ENCODE data around the gene CADPS2. TPM values are rescaled to one million over a fixed set of nuclear protein-coding genes. Genes with fewer than 3 reads are reported as not detected.

Gene CADPS2
- polyA plus RNA-seq, 1 donor (not counting 4 experiments of a cell fraction or from before 2014, with no cell fraction given): 0.35 TPM

- dilution Hi-C loops (cut with MboI; ENCODE audit: extremely low pct_ligation_motif_present, low sequenced_read_pairs): no loop called here
- no peak overlapping the region for H3K27ac ChIP-seq (ENCODE audit: control insufficient read depth, insufficient read depth, low read length)
- no peaks in the 10 kb centered on the region for H3K79me2 ChIP-seq (ENCODE audit: control insufficient read depth, insufficient read depth, low read length)
- no peak overlapping the region for H3K9ac ChIP-seq (ENCODE audit: control insufficient read depth, extremely low read depth, insufficient read depth, low read length)
- FAIRE-seq: no peak
- H3K27me3 ChIP-seq (ENCODE audit: control insufficient read depth, extremely low read depth, insufficient read depth, low read length): no peaks in the 10 kb centered on the region
- H3K36me3 ChIP-seq (ENCODE audit: control insufficient read depth in 2 of 2, extremely low read depth in 1 of 2, insufficient read depth in 2 of 2, low read length in 2 of 2): no peaks in the 10 kb centered on the region
- H3K4me2 ChIP-seq (ENCODE audit: control insufficient read depth, extremely low read depth, insufficient read depth, low read depth, low read length): no peak overlapping the region
- no peaks in the 10 kb centered on the region for H3K9me3 ChIP-seq (ENCODE audit: control insufficient read depth, low read depth, low read length)
- H3K4me1 ChIP-seq (ENCODE audit: control insufficient read depth, extremely low read depth, insufficient read depth, low read length): no peaks in the 10 kb centered on the region
- no peaks in the 10 kb centered on the region for H3K9me1 ChIP-seq (ENCODE audit: control insufficient read depth, extremely low read depth, insufficient read depth, low read length)
- no peak overlapping the region for H3K4me3 ChIP-seq (ENCODE audit: control insufficient read depth in 2 of 3, extremely low read depth in 1 of 3, insufficient read depth in 2 of 3, low read depth in 1 of 3, low read length in 3 of 3)
- no peak for TF ChIP-seq EZH2 (IDR thresholded peaks at IDR 0.05; ENCODE audit: low read length)
- no peak for TF ChIP-seq CTCF (optimal IDR thresholded peaks at IDR 0.05 in 1 of 3, IDR thresholded peaks at IDR 0.05 in 1 of 3, conservative IDR thresholded peaks at IDR 0.05 in 1 of 3; ENCODE audit: extremely low read depth in 1 of 3, insufficient read depth in 2 of 3, low read length in 3 of 3)
- H4K20me1 ChIP-seq (ENCODE audit: control insufficient read depth, extremely low read depth, insufficient read depth, low read length): no peaks in the 10 kb centered on the region
- H2AFZ ChIP-seq (ENCODE audit: control insufficient read depth, low read length): no peak overlapping the region
- no peak for DNase-seq (ENCODE audit: low read depth, low spot score)
Observed at GRCh38 chr7:122383934-122384333, 502.3 kb downstream of the CADPS2 start.

GRCh38 chr7:122380992-122381391 lies 505.3 kb downstream of the CADPS2 start:
- H3K79me2 ChIP-seq (ENCODE audit: control insufficient read depth, insufficient read depth, low read length): no peaks in the 10 kb centered on the region
- H3K4me3 ChIP-seq (ENCODE audit: control insufficient read depth in 2 of 3, extremely low read depth in 1 of 3, insufficient read depth in 2 of 3, low read depth in 1 of 3, low read length in 3 of 3): no peak overlapping the region
- H2AFZ ChIP-seq (ENCODE audit: control insufficient read depth, low read length): no peak overlapping the region
- DNase-seq (ENCODE audit: low read depth, low spot score): no peak
- TF ChIP-seq CTCF (optimal IDR thresholded peaks at IDR 0.05 in 1 of 3, IDR thresholded peaks at IDR 0.05 in 1 of 3, conservative IDR thresholded peaks at IDR 0.05 in 1 of 3; ENCODE audit: extremely low read depth in 1 of 3, insufficient read depth in 2 of 3, low read length in 3 of 3) (no peak), EZH2 (IDR thresholded peaks at IDR 0.05; ENCODE audit: low read length) (no peak)
- no peaks in the 10 kb centered on the region for H3K27me3 ChIP-seq (ENCODE audit: control insufficient read depth, extremely low read depth, insufficient read depth, low read length)
- H3K36me3 ChIP-seq (ENCODE audit: control insufficient read depth in 2 of 2, extremely low read depth in 1 of 2, insufficient read depth in 2 of 2, low read length in 2 of 2): no peaks in the 10 kb centered on the region
- H3K4me1 ChIP-seq (ENCODE audit: control insufficient read depth, extremely low read depth, insufficient read depth, low read length): no peaks in the 10 kb centered on the region
- no peak overlapping the region for H3K9ac ChIP-seq (ENCODE audit: control insufficient read depth, extremely low read depth, insufficient read depth, low read length)
- dilution Hi-C loops (cut with MboI; ENCODE audit: extremely low pct_ligation_motif_present, low sequenced_read_pairs): no loop called here
- FAIRE-seq: no peak
- no peak overlapping the region for H3K27ac ChIP-seq (ENCODE audit: control insufficient read depth, insufficient read depth, low read length)
- H3K4me2 ChIP-seq (ENCODE audit: control insufficient read depth, extremely low read depth, insufficient read depth, low read depth, low read length): no peak overlapping the region
- H3K9me3 ChIP-seq (ENCODE audit: control insufficient read depth, low read depth, low read length): no peaks in the 10 kb centered on the region
- H4K20me1 ChIP-seq (ENCODE audit: control insufficient read depth, extremely low read depth, insufficient read depth, low read length): no peaks in the 10 kb centered on the region
- H3K9me1 ChIP-seq (ENCODE audit: control insufficient read depth, extremely low read depth, insufficient read depth, low read length): no peaks in the 10 kb centered on the region

Measured in keratinocyte (primary cell).